ENCODE results near the gene HOXC5.

Gene HOXC5

DNA sequence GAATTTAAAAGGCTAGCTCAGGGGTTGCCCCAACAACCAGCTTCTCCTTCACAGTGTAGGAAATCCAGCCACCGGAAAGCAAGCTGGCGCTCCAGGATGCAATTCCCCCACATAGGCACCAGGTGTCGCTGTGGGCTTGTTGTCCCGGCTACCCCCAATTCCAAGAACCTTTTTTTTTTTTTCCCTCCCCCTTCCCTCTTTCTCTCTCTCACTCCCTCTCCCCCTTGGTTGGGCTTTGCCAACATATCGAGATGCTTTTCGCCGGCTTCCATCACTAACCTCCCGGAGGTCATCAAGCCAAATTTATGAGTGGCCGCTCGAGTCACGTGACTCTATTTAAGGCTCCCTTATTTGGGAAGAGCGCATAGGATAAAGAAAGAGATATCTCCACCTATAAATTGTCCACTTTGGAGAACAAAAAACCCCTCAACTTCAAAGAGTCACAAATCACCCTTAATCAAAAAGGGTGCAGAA, at the start of gene HOXC5:
Gene HOXC5 (plus strand): TSS at position 424 of the 474 bp plus-strand sequence. CDS start 73 bp downstream, outside the sequence.
- H3K4me1 Mint-ChIP-seq, result peaks cover 23% of the 10 kb centered on the region
- H3K27me3 Mint-ChIP-seq, result peaks cover 100% of the 10 kb centered on the region
- CTCF ChIA-PET, result interaction anchor here (0.6 to 4.9 kb wide), 27 partner anchors 9 to 275 kb away, joined by 3 to 93 read pairs (median 6); partner anchors contain the start of genes HOXC8 and SMUG1
- H3K4me3 Mint-ChIP-seq, result peak within 1 kb of the TSS; percentile 39
- peak; percentile 77 for DNase-seq
- peaks cover 3% of the 10 kb centered on the region for H3K36me3 Mint-ChIP-seq
- peak within 1 kb of the TSS; percentile 74 for H3K27ac Mint-ChIP-seq
- no peaks in the 10 kb centered on the region for H3K9me3 Mint-ChIP-seq

DNA sequence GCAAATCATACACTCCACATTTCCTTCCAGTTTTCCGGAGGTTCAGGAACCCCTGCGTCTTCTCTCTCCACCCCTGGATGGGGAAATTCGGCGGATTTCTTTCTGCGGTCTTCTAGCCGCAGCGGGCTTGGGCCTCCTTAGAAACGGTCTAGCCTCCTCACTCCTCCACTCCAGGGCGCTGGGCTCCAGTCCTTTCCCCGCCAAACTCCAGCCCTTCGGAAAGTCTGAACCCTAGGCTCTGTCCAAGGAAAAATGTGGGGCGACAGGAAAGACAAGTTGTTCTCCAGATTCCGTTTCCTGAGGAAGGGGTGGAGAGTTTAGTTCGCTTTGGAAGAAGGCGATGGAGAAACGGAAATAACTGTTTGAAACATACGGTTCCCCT, 49.3 kb upstream of the HOXC5 start:
- DNase-seq, result no peak
- no peaks in the 10 kb centered on the region for H3K9me3 Mint-ChIP-seq
- H3K27me3 Mint-ChIP-seq, result peaks cover 100% of the 10 kb centered on the region
- no peak overlapping the region for H3K4me3 Mint-ChIP-seq
- H3K4me1 Mint-ChIP-seq, result peaks cover 18% of the 10 kb centered on the region
- H3K36me3 Mint-ChIP-seq, result no peaks in the 10 kb centered on the region
- H3K27ac Mint-ChIP-seq, result peak overlapping the region; percentile 42
- CTCF ChIA-PET, result interaction anchor here (0.6 to 1.8 kb wide), 2 partner anchors 22 to 223 kb away, joined by 3 to 12 read pairs; no protein-coding TSS in a partner anchor

- Mint-ChIP-seq H3K4me3 (no peak overlapping the region), H3K4me1 (peaks cover 21% of the 10 kb centered on the region), H3K27ac (peak overlapping the region; percentile 42), H3K36me3 (no peaks in the 10 kb centered on the region), H3K27me3 (peaks cover 100% of the 10 kb centered on the region), H3K9me3 (no peaks in the 10 kb centered on the region)
- DNase-seq, result no peak
- CTCF ChIA-PET, result interaction anchor here (0.6 to 1.8 kb wide), 2 partner anchors 22 to 222 kb away, joined by 3 to 12 read pairs; no protein-coding TSS in a partner anchor
These were observed 48.8 kb upstream of the HOXC5 start for GRCh38 chr12:53983950-53984572.

DNA sequence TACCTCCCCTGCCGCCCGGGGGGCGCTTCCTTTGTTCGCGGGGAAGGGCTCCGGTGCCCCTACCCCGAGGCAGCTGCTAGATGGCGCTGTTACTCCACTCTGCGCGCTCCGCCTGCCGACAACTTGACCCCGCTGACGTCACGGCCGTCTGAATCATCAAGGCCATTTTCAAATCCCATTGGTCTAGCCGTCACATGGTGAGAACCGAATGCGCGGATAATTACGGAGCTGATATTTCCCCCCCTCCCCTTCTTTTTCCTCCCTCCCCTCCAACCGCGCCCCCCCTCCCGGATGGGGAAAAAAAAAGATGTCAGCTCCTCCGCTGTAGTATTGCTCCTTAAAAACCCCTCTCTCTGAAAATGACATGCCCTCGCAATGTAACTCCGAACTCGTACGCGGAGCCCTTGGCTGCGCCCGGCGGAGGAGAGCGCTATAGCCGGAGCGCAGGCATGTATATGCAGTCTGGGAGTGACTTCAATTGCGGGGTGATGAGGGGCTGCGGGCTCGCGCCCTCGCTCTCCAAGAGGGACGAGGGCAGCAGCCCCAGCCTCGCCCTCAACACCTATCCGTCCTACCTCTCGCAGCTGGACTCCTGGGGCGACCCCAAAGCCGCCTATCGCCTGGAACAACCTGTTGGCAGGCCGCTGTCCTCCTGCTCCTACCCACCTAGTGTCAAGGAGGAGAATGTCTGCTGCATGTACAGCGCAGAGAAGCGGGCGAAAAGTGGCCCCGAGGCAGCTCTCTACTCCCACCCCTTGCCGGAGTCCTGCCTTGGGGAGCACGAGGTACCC, 47.8 kb upstream of the HOXC5 start, which contains the start of gene HOXC10:
Gene HOXC10 (plus strand): TSS at position 246 of the 791 bp plus-strand sequence. CDS start 114 bp downstream, at position 360.
- H3K9me3 Mint-ChIP-seq, result no peaks in the 10 kb centered on the region
- H3K36me3 Mint-ChIP-seq, result no peaks in the 10 kb centered on the region
- H3K4me1 Mint-ChIP-seq, result peaks cover 29% of the 10 kb centered on the region
- H3K27ac Mint-ChIP-seq, result peak within 1 kb of the TSS; percentile 83
- CTCF ChIA-PET, result interaction anchor here (0.6 to 1.8 kb wide), 7 partner anchors 27 to 231 kb away, joined by 3 to 12 read pairs (median 3); no protein-coding TSS in a partner anchor
- DNase-seq, result peak; percentile 85
- peaks cover 100% of the 10 kb centered on the region for H3K27me3 Mint-ChIP-seq
- peak within 1 kb of the TSS; percentile 46 for H3K4me3 Mint-ChIP-seq

DNA sequence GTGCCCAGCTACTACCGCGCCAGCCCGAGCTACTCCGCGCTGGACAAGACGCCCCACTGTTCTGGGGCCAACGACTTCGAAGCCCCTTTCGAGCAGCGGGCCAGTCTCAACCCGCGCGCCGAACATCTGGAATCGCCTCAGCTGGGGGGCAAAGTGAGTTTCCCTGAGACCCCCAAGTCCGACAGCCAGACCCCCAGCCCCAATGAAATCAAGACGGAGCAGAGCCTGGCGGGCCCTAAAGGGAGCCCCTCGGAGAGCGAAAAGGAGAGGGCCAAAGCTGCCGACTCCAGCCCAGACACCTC, 47.2 kb upstream of the HOXC5 start:
- Mint-ChIP-seq H3K36me3 (no peaks in the 10 kb centered on the region), H3K9me3 (no peaks in the 10 kb centered on the region), H3K27ac (no peak overlapping the region), H3K4me1 (peaks cover 29% of the 10 kb centered on the region), H3K4me3 (peak overlapping the region; percentile 46), H3K27me3 (peaks cover 100% of the 10 kb centered on the region)
- CTCF ChIA-PET, result interaction anchor here (0.8 to 1.8 kb wide), 4 partner anchors 214 to 223 kb away, joined by 3 to 4 read pairs (median 3); no protein-coding TSS in a partner anchor
- DNase-seq, result no peak

GRCh38 chr12:53985994-53986685, 46.7 kb upstream of the HOXC5 start:
- no peak for DNase-seq
- H3K4me1 Mint-ChIP-seq, result peaks cover 29% of the 10 kb centered on the region
- no peak overlapping the region for H3K27ac Mint-ChIP-seq
- CTCF ChIA-PET, result interaction anchor here (1.1 to 1.8 kb wide), 3 partner anchors 214 to 221 kb away, joined by 3 to 4 read pairs (median 3); no protein-coding TSS in a partner anchor
- H3K27me3 Mint-ChIP-seq, result peaks cover 100% of the 10 kb centered on the region
- H3K4me3 Mint-ChIP-seq, result no peak overlapping the region
- H3K9me3 Mint-ChIP-seq, result no peaks in the 10 kb centered on the region
- H3K36me3 Mint-ChIP-seq, result no peaks in the 10 kb centered on the region

GRCh38 chr12:53986686-53987483, 46.0 kb upstream of the HOXC5 start:
- no peaks in the 10 kb centered on the region for H3K36me3 Mint-ChIP-seq
- H3K4me1 Mint-ChIP-seq, result peaks cover 29% of the 10 kb centered on the region
- H3K4me3 Mint-ChIP-seq, result no peak overlapping the region
- peaks cover 100% of the 10 kb centered on the region for H3K27me3 Mint-ChIP-seq
- CTCF ChIA-PET, result interaction anchor here (1.1 to 2.1 kb wide), 4 partner anchors 21 to 228 kb away, joined by 3 to 5 read pairs (median 4); no protein-coding TSS in a partner anchor
- no peaks in the 10 kb centered on the region for H3K9me3 Mint-ChIP-seq
- no peak overlapping the region for H3K27ac Mint-ChIP-seq
- DNase-seq, result no peak

DNA sequence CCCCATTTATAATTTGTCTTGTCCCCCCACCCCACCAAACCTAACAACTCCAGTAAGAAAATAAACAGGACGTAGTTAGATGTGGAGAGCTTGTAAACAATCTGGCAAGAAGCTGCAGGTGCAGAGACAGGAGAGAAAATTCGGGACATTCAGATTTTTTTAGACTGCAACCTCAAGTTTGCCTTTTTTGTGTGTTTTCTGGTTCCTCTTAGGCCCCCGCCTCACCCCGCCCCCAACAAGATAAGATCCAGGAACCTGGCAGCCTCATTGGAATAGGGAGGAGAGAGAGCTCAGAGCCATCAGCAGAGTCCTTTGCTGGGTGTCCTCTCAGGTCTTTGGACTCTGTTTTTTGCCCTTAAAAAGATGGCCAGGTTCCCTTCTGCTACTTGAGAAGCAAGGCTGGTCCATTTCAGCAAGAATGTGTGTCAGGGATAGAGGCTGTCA, 45.0 kb upstream of the HOXC5 start:
- Mint-ChIP-seq H3K4me3 (no peak overlapping the region), H3K4me1 (peaks cover 29% of the 10 kb centered on the region), H3K36me3 (no peaks in the 10 kb centered on the region), H3K27ac (no peak overlapping the region), H3K27me3 (peaks cover 100% of the 10 kb centered on the region), H3K9me3 (no peaks in the 10 kb centered on the region)
- CTCF ChIA-PET, result interaction anchor here (0.7 to 2.1 kb wide), 9 partner anchors 16 to 241 kb away, joined by 3 to 7 read pairs (median 5); partner anchors contain the start of gene HOXC5
- DNase-seq, result no peak

DNA sequence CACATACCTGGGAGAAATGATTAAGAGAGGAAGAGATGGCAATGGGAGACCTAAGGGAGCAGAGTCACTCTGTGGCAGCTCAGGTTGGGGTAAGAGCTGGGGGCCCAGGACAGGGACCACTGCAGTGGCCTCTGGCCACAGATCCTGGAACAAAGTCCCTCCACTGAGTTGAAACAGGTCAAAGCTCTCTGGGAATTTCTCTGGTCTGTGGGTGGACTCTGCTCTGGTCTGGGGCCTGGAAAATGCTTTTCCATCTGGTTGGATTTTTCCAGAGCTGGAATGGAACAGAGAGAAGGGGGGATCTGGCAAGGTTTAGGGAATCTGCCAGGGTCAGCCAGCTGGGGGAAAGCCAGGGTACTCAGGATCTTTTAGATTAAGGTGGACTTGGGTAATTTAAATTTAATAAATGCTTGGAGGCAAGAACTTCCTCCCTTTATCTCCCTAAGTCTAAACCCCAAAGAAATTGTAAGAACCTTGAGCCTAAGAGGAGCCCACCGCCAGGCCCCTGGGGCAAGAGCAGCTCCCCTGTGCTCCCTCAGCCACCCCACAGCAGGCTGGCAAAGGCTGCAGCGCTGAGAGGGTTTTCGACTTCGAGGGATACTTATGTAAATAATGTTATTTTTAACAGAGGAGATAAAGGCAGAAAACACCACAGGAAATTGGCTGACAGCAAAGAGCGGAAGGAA, 44.2 kb upstream of the HOXC5 start:
- Mint-ChIP-seq H3K9me3 (no peaks in the 10 kb centered on the region), H3K4me3 (no peak overlapping the region), H3K27ac (no peak overlapping the region), H3K36me3 (no peaks in the 10 kb centered on the region), H3K27me3 (peaks cover 100% of the 10 kb centered on the region), H3K4me1 (peaks cover 29% of the 10 kb centered on the region)
- CTCF ChIA-PET, result interaction anchor here (1.0 to 2.1 kb wide), 7 partner anchors 44 to 242 kb away, joined by 3 to 7 read pairs (median 6); partner anchors contain the start of gene HOXC5
- no peak for DNase-seq

GRCh38 chr12:53989227-53990113, 43.4 kb upstream of the HOXC5 start:
- peak overlapping the region; percentile 25 for H3K4me3 Mint-ChIP-seq
- H3K4me1 Mint-ChIP-seq, result peaks cover 33% of the 10 kb centered on the region
- H3K27ac Mint-ChIP-seq, result no peak overlapping the region
- CTCF ChIA-PET, result interaction anchor here (1.3 to 2.1 kb wide), 7 partner anchors 43 to 242 kb away, joined by 3 to 7 read pairs (median 6); partner anchors contain the start of gene HOXC5
- H3K27me3 Mint-ChIP-seq, result peaks cover 100% of the 10 kb centered on the region
- no peaks in the 10 kb centered on the region for H3K9me3 Mint-ChIP-seq
- DNase-seq, result peak; percentile 61
- peaks cover 2% of the 10 kb centered on the region for H3K36me3 Mint-ChIP-seq

GRCh38 chr12:53990311-53991076, 42.4 kb upstream of the HOXC5 start:
- H3K4me1 Mint-ChIP-seq, result peaks cover 33% of the 10 kb centered on the region
- H3K36me3 Mint-ChIP-seq, result peaks cover 2% of the 10 kb centered on the region
- no peak overlapping the region for H3K27ac Mint-ChIP-seq
- DNase-seq, result no peak
- H3K9me3 Mint-ChIP-seq, result no peaks in the 10 kb centered on the region
- peaks cover 100% of the 10 kb centered on the region for H3K27me3 Mint-ChIP-seq
- no peak overlapping the region for H3K4me3 Mint-ChIP-seq
- CTCF ChIA-PET, result interaction anchor here (1.0 to 1.9 kb wide), 4 partner anchors 42 to 217 kb away, joined by 3 to 7 read pairs (median 6); partner anchors contain the start of gene HOXC5
